HG03159 (cell line): ENCODE results near the gene PLA2G2C.
"Not testable (repeated sequence)": the region's sequence is repeated elsewhere in the genome, so short reads cannot be mapped to it uniquely, and the experiment has no call there.

Source experiments
- ATAC-seq: cut with Tn5 transposase; IDR thresholded peaks from one replicate; pipeline ENCODE4 v1.9.1; 2021; ENCODE audit warnings: mild to moderate bottlenecking, moderate library complexity; ENCODE audit not compliant: unreplicated experiment

Gene PLA2G2C

DNA sequence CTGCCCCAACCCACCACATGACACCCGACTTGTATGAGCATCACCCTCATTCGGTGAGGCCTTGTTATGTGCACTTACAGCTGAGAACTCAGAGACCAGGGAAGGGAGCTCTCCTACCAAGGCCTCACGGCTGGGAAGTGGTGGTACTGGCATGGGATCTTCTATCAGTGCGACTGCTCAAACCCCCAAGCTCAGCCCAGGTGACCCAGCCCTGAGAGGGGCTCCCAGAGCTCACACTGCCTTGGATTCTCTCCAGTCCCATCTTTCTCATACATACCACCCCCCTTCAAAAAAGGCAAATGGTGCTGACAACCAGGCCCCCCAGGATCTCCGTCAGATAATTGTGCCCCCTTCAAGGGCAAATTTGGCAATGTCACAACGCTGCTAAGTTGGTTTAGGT, 48.0 kb downstream of the PLA2G2C start:
- ATAC-seq = no peak

DNA sequence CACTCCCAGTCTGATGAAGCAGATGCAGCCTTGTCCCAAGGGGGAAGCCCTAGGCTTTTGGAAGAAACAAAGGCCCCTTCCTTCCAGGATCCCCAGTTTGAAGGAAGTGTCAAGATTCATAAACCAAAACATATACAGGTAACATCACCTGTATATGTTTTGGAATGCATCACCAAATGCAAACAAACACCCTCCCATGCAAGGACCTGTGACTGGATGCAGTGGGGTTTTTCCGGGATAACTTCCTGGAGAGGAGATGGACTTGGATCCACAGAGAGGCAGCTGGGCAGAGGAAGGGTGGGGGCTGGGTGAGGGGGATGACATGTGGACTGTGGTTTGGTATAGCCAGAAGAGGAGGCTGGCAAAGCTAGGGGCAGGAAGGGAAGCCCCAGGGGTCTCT, 48.7 kb downstream of the PLA2G2C start:
- ATAC-seq = no peak

DNA sequence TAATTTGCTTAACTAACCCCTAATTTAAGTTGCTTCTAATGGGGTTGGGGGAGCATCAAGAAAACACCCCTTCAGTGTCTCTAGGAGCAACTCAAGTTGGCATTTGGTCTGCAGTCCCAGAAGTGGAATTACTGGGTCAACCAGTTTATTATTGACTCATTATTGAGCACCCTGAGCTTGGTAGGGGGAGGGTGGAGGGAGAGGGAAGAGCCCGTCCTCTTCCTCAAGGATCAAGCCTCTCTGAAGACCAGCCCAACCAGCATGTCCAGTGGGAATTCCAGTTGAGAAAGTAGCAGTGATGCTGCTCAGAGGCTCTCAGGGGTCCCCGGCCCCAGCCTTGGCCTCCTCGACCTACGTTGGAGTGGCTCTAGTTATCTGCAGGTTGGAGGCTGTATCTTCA, 49.3 kb downstream of the PLA2G2C start:
- no peak for ATAC-seq

DNA sequence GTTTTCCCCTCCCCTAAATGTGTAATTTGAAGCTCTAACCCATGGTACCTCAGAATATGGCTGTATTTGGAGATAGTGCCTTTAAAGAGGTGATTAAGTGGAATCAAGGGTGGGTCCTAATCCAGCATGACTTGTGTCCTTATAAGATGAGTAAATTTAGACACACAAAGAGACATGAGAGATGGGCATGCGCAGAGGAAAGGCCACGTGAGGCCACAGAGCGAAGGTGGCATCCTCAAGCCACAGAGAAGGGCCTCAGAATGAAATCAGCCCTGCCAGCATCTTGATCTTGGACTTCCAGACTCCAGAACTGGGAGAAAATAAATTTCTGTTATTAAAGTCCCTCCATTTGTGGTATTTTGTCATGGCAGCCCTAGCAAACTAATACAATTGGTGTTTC, 50.1 kb downstream of the PLA2G2C start:
- no peak for ATAC-seq

DNA sequence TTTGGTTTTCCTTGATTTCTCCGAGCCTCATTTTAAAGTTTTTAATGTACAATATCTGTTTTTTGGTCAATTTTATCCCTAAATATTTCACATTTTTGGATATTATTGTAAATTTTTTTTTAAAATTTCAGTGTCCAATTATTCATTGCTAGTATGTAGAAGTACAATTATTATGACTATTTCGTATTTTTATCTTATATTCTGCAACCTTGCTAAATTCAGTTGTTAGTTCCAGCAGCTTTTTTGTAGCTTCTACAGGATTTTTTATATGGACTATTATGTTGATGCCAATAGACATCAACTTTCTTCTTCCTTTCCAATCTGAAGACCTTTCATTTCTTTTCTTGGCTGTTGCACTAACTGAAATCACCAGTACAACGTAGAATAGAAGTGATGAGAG, 51.3 kb downstream of the PLA2G2C start:
- no peak for ATAC-seq

DNA sequence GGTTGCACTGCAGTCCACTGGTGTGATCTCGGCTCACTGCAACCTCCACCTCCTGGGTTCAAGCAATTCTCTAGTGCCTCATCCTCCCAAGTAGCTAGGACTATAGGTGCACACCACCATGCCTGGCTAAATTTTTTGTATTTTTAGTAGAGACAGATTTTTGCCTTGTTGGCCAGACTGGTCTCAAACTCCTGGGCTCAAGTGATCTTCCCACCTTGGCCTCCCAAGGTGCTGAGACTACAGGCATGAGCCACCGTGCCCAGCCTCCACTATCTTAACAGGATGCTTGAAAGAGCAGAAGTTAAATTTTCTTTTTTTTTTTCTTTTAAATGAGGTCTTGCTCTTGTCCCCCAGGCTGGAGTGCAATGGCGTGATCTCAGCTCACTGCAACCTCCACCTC, 55.8 kb downstream of the PLA2G2C start:
- not testable (repeated sequence) for ATAC-seq

DNA sequence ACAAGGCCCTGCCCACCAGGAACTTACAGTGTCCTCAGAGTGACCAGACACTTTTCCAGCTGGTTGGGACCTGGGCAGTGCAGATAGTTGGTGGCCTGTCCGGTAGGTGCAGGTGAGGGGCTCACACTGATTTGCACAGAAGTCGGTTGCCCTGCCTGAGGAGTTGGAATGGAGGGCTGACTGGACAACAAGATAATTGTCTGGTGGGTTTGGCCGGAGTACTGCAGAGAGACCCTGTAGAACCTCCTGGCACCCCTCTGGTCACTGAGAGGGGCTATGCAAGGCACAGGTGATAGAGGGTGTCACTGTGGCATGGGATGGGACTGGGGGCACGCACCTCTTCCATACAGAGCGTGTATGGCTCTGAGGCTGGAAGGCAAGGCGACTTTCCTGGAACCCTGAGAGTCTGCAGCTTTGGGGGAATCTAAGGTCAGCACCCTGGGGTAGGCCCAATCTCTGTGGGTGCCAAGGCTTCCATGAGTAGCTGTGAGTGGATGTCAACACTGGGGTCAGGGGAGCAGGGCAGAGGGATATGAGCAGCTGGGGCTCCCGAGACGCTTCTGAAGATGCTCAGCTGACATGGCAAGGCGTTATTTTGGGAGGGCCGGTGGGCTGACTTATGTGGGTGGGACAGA, 59.4 kb downstream of the PLA2G2C start:
- no peak for ATAC-seq

DNA sequence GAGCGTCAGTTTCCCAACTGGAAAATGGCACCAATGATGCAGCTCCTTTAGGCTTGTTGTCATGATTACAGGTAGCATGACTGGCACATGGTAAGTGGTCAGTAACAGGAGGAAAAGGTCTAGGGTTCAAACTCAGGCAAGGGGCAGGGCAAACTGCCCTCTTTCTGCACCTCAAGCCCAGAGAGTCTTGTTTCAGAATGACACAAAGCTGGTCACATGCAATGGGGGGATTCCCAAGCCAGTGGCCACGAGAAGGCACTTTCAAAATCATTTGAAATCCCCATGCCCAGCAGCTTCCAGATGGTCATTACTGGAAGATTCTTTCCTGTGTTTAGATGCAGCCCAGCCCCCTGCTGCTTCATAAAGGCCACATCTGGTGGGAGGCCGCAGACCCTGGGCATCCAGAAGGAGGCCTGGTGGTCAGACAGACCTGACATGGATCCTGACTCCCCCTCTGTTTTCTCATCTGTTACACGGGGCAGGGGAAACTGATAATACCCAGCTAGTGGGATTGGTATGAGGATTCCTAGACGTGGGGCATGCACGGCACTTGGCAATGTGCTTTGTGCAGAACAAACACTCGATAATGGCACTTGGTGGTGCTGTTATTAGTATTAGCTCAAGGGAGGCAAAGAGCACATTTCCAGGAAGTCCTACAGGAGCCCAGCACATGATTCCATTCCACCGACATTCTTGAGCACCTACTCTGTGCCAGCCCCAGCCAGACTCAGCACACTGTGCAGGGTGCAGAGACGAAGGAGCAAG, 60.1 kb downstream of the PLA2G2C start:
- ATAC-seq = no peak

DNA sequence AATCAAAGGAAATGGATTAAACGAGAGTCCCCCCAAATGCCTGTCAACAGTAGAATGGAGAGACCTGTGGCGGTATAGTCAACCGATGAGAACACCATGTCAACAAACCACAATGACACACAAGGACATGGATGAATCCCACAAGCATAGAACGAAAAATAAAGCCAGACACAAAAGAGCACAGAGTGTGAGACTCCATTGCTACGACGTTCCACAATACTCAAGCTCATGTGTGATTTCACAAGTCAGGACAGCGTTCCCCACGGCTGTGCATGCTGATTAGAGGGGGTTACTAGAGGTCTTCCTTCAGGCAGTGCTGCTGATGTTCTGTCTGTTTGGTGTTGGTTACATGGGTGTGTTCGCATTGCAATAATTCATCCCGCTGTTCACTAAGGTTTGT, 61.2 kb downstream of the PLA2G2C start:
- no peak for ATAC-seq

DNA sequence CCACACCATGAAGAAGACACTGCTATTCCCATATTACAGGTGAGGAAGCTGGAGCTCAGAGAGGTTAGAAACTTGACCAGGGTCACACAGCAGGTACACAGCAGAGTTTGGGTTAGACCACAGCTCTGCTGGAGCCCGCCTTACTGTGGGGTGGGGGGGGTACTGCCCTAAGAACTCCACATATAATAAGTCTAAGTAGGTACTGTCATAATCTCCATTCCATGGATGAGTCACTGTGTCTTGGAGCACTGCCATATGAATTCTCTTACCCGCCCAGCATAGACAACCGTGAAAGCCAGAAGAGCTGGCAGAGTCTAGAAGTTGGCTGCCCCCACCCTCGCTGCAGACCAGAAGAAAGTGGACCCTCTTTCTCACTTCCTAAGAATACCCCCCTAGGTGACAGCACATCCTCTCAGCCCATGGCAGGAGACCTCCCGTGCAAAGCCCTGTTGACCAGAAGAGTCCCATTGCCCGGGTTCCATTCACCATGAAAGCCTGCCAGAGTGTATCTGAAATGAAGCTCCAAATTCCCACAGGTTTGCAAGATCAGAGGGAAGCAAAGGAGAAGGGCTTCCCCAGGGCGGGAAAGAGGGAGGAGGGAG, 61.8 kb downstream of the PLA2G2C start:
- ATAC-seq = no peak

DNA sequence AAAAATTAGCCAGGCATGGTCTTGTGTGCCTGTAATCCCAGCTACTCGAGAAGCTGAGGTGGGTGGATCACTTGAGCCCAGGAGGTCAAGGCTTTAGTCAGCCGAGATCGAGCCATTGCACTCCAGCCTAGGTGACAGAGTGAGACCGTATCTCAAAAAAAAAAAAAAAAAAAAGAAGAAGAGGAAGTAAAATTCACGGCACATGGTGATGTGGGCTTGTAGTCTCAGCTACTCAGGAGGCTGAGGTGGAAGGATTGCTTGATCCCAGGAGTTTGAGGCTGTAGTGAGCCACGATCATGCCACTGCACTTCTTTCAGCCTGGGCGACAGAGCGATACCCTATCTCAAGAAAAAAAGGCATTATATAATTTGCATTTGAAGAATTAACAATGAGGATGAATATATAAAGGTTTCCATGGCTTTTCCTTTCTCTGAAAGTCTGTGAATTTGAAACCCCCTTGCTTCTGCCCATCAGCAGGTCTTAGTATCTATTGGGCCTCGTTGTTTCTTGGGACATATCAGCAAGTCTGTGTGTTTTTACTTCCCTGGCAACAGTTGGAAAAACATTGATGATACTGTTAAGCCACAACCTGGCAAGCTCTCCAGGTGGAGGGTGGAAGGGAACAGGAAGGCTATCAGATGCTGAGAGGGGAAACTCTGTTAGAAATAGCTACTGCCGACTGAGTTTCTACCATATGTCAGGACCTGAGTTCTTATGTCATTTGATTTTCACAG, 62.4 kb downstream of the PLA2G2C start:
- no peak for ATAC-seq

DNA sequence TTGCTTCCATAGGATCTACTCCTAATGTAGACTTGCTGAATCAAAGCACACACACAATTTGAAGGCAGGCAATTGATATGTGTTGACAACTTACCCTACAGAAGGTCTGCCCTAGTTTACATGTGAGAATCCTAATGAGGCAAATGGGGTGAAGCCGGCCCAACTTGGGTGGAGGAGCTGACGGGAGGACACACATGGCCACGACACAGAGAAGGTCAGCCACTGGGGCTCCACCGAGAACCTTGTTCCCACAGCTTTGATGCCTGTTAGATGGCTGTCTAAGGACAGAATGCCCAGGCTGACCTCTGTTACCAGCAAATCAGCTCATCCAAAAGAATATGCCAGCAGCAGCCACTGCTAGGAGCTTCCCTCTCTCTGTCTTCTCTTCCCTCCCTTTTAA, 65.5 kb downstream of the PLA2G2C start:
- ATAC-seq = no peak

DNA sequence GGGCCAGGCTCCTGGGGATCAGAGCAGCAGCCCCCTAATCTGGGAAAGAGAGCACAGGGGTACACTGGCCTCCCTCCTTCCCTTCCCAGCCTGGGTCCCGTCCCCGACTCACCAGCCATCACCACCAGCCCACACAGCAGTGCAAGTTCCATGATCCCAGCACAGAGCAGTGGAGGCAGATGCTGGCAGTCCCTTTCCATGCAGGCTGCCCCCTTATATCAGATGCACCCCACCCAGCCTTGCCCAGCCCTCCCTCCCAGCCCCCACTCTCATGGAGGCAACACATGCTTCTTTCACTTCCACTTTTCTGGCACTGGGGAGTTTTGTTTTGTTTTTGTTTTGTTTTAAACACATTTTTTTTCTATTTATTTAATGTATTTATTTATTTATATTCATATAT, 67.0 kb downstream of the PLA2G2C start, which contains the start of gene PLA2G2D:
TSS of gene PLA2G2D (minus strand) at position 190 of the 400 bp plus-strand sequence. CDS start at position 152, 38 bp downstream.
- no peak for ATAC-seq

DNA sequence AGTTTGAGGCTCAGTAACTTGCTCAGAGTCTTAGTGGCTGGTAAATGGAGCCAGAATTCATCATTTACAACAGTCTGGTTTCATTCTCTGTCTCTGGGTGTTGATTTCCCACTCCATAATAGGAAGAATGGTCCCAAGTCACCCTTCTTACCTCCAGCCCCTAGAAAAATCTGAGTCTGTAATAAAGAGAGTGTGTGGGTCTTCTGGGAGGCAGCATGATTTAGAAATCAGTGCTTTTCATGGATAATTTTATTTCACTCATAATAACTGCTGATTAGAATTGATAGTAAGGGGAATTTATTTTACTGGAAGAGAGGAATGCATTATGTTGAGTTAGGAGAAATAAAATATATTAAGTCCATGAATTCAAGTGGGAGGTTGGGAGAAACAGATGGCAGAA, 69.1 kb downstream of the PLA2G2C start:
- ATAC-seq = no peak

DNA sequence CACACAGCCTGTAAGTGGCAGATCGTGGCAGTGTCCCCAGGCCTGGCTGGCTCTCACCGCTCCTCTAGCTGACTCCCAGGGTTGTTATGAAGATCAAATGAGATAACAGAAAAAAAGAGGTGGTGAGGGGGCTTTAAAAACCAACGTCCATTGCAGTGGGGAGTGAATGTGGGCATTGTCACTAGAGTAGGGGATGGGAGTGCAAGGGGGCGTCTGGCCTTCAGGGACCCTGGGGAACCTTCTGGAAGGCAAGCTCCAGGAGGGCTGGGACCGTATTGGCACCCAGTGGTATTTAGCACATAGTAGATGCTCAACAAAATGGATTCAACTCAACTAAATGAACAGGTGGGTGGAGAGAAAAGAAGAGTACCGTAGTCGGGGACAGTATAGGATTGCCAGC, 70.4 kb downstream of the PLA2G2C start:
- ATAC-seq = no peak

DNA sequence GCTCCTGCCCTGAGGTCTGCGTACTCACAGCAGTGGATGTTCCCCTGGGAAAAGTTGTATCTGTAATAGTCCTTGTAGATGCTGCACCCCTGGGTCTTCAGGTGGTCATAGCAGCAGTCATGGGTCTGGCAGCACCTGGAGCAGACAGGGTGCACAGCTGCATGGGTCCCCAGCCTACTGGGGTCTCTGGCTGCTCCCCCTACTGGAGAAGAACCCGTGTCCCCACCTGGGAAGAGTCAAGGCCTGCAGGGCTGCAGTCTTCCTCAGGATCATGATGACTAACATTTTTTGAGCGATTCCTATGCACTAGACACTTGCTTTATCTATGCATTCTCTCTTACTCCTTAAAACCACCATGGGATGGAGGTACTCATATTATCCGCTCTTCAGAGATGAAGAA, 70.8 kb downstream of the PLA2G2C start:
- no peak for ATAC-seq

DNA sequence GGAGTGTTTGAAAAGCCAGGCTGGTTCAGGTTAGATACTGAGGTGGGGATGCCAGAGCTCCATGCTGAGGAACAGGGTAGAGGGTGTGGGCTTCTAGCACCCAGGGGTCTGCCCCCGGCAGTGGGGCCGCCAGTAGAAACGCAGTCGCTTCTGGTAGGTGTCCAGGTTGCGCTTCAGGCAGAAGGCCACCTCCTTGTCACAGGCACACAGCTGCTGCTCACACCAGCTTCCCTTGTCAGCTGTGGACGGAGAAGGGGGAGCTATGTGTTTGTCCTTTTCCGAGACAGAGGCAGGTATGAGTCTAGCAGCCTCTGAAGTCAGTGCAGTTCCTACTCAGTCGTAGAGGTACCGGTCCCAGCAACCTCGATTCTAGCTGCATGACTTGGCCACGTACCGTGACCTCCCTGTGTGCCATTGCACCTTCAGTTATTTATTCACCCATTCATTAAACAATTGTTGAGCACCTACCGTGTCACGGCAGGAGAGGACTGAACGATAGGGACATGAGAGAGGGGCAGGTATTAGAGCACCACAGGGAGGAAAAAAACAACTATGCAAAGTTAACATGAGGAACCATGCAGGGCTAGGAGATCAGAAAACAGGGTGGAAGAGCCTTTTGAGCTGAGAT, 72.2 kb downstream of the PLA2G2C start:
- no peak for ATAC-seq
